NK-92 (cell line): Measurements from ENCODE around the gene NIT1.

ENCODE experiments used
- DNase-seq: peaks from one replicate; lab custom pipeline; 2025; ENCODE audit not compliant: unreplicated experiment; lab: John Stamatoyannopoulos, UW

Gene NIT1

GRCh38 chr1:161083748-161084596, 33.9 kb upstream of the NIT1 start:
- DNase-seq, result no peak

DNA sequence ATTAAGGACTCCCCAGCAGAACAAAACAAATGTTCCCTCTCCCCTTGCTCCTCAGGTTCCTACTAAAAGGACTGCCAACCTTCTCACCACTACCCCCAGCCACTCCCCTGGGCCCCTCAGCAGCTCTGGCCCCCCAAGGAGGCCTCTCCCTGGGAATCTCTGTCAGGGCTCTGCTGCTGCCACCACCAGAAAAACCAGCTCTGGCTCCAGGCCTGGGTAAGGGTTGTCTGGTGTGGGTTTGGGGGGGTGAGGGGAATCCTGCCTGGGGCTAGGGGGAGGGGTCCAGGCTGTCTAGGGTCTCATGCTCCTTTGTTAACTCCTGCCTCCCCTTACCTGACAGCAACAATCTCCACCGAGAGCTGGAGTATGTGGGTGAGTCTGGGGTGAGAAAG, 33.3 kb upstream of the NIT1 start:
- no peak for DNase-seq

- DNase-seq, result no peak
These were observed 32.7 kb upstream of the NIT1 start for GRCh38 chr1:161085165-161085564.

- DNase-seq, result no peak
These were observed 31.4 kb upstream of the NIT1 start for GRCh38 chr1:161086457-161086856.

DNA sequence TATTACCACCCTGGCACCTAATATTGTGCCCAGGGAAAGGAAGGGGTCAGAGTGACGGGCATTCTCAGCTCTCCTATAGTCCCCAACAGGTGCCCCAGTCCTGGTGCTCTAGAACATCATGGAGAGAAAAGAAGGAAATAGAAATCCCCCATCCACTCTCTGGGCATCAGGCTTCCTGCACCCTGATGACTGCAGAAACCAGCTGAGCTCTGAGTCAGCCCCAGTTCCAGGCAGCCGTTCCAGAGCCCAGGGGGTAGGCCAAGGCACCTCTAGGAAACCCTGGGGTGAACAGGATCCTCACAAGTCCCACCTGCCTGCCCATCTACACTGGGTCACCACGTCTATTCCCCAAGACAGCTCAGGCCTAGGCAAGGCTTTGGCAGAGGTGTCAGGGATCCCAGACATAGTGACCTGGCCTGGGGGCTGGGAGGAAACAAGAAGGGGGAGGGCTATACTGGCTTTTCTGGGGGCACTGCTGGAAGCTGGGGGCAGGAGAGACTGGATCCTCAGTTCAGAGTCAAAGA, 29.3 kb upstream of the NIT1 start:
- DNase-seq, result no peak

- no peak for DNase-seq
These were observed 28.5 kb upstream of the NIT1 start, which contains the start of gene NECTIN4 for GRCh38 chr1:161089251-161089924. TSS of gene NECTIN4 (minus strand) at chr1:161089558. CDS start at chr1:161089296, 262 bp downstream.

- DNase-seq, result no peak
These were observed 28.0 kb upstream of the NIT1 start for GRCh38 chr1:161089938-161090337.

DNA sequence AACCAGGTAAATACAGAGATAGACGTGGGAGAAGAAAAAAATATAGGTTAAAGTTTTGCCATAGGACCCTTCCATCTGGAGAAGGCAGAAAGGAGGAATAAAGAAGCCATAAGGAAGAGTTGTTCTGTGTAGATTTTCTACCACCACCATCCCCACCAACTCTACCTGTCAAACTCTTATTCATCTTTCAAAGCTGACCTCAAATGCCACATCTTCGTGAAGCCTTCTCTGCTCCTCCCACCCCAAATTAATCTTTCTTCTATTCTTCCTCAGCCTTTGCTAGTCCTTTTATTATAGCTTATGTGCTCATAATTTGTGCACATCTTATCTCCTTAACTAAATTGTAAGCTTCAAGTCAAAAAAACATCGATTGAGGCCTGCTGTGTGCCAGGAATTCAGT, 27.3 kb upstream of the NIT1 start:
- no peak for DNase-seq

DNA sequence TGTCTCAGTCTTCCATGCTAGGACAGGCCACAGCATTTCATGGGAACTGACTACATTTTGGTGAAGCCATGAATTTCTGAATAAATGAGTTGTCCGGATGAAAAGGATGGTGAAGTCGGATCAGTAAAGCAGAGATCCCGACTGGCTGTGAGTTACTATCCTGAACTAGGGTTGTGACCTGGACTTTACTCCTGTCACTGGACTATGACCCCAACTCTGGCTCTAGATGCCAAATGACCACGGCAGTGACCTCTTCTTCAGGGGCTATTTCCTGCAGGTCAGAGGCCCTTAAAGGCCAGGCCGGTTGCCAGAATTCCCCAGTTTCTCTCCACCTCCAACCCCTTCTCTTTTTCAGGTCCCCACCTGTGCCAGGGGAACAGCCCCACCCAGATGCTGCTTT, 26.8 kb upstream of the NIT1 start:
- DNase-seq, result no peak

- DNase-seq, result no peak
These were observed 26.0 kb upstream of the NIT1 start for GRCh38 chr1:161091796-161092507.

DNA sequence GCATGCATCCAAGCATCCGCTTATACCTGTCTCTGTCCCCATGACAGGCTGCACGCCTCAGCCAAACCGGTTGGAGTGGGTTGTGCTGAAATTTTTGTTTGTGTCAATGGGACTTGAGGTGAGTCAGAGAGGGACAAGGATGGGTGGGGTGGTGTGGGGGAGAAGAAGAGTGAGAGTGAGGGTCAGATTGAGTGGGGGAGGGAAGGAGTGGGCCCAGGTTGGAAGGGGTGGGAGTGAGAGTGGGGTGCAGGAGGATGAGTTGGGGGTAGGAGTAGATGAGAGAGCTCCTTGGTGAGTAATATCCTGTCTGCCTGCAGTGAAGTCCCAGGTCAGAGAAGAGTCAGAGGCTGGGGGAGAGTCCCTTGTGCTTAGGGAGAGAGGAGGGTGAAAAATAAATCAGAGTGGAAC, 25.3 kb upstream of the NIT1 start:
- DNase-seq, result no peak

DNA sequence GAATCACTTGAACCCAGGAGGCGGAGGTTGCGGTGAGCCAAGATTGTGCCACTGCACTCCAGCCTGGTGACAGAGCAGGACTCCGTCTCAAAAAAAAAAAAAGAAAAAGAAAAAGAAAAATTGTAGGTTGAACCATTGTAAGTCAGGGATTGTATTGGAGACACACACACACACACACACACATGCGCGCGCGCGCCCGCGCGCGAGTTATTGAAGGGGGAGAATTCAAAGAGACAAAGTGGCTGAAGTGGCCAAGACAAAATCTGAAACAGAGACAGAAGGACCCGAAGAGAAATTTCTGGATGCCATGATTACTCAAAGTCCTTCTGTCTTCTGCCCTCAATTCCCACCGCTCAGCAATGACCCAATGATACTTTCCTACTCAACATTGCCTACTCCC, 23.4 kb upstream of the NIT1 start:
- DNase-seq, result no peak

- no peak for DNase-seq
These were observed 22.7 kb upstream of the NIT1 start for GRCh38 chr1:161095230-161095629.

DNA sequence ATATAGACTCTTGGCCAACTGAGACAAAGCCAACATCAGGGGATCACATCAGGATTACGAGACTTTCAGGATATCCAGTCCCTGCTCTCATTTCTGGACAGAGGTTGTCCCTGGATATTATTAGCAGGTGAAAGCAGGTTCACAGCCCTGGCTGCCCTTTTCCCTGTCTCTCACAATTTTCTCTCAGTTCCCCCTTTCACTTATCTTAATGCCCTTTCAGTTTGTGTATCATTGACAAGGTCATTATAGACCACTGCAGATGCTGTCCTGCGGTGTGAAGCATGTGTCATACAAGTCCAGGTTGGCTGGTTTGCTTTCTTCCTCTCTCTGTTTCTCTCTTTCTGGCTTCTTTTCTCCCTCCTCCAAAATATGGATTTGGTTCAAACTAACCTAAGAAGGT, 21.9 kb upstream of the NIT1 start:
- no peak for DNase-seq

DNA sequence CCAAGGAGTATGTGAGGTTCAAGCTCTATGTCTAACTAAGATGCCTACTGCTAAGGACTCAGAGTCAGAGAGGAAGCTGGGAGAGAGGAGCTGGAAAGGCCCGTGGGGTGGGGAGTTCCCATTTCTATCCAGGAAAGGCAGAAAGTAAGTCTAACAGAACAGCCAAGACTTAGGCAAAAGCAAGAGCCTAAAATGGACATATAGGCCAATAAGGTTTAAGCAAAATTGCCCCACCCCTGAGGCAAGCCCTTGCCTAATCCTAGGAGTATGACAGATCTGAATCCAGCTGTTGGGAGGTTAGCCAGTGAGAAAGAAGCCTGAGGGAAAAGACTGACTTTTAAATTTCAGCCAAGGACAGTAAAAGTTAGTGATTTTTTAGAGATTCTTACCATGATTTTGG, 21.4 kb upstream of the NIT1 start:
- no peak for DNase-seq

DNA sequence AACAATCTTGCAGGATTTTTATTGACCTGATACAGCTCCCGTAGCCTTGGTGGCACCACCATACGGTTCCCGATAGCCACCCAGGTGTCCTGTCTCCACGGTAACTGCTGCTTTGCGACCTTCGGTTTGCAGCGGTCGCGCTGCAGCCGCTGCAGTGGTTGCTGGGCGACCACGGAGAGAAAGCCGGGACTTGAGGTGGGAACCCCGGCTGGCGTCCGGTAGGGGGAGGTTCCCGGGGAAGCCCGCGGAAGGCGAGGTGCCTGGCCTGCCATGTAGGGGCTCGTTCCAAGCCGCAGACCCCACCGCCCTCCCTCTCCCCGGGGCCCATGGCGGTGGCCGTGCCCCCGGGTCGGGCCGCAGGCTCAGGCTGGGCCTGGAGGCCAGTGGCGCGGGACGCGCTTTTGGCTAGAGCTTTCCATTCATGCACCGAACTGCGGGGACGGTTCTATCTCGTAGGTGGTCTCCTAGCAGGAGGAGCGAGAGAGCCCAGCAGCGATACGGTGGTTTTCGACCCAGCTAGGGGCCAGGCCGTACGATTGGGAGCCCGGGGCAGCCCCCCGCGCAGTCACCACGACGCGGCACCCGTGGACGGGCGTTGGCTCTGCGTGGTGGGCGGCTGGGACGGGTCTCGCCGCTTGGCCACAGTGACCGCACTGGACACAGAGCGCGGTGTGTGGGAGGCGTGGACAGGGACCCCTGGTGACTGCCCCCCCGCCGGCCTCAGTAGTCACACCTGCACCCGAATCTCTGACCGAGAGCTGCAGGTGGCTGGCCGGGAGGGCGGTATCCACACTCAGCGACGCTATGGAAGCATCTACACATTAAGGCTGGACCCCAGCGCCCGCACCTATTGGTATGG, 19.5 kb upstream of the NIT1 start, which contains the start of gene KLHDC9:
Gene KLHDC9, plus strand, starts transcription at position 152 of the 859 bp plus-strand sequence. Its CDS starts 175 bp downstream, at position 327.
- DNase-seq, result no peak

DNA sequence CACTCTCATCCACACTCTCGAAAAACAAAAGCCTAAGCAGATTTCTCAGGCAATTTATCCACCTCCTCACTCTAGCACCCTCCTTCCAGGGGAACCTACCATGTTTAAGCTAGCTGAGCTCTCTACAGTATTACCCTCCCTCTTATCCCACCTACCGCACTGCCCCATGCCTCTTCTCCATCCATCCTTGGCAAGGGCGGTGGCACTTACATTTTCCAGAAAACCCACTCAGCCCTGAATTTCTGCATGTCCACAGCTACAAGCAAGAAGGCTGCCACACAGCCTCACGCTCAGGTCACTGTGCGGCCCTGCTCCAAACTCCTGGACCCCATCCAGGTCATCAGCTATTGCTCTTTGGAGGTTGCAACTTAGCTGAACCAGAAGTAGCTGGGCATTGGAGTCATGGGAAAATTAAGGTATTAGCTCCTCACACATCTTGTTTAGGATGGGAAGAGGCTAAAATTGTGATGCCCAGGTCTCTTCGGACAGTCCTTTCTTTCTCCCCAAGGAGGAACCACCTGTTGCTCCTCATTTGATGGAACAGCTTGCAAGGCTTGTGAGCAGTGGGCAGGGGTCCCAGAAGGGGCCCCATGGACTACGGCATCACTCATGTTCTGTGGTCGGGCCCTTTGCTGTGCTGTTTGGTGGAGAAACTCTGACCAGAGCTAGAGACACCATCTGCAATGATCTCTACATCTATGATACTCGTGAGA, 18.7 kb upstream of the NIT1 start:
- DNase-seq, result no peak

DNA sequence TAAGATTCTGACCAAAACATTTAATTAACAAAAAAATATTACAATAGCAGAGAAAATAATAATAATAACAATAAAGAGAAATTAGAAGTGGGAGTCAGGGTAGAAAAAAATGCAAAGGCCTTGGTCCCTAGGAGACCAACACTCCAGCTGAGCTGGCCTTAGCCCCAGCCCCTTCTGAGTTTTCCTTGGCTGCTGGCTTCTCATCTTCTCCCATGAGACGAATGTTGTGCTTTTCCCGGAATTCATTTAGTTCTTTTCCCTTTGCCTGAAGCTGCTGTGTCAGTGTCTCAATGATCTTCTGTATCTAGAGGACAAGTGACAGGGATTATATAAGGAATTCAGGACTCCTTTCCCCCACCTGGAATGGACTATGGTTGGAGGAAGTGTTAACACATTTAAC, 17.3 kb upstream of the NIT1 start:
- DNase-seq, result no peak

DNA sequence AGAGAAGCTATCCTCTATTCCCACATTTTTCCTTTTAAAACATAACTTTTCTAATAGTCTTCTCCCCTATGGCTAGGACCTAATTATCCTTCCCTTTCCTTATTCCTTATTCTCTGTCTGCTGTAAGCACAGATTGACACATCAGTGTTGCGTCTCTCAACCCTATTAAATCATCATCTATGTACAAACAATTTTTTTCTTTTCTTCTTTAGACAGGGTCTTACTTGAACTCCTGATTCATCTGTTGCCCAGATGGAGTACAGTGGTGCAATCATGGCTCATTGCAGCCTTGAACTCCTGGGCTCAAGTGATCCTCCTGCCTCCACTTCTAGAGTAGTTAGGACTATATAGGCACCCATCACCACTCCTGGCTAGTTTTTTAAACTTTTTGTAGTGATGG, 11.5 kb upstream of the NIT1 start:
- no peak for DNase-seq

DNA sequence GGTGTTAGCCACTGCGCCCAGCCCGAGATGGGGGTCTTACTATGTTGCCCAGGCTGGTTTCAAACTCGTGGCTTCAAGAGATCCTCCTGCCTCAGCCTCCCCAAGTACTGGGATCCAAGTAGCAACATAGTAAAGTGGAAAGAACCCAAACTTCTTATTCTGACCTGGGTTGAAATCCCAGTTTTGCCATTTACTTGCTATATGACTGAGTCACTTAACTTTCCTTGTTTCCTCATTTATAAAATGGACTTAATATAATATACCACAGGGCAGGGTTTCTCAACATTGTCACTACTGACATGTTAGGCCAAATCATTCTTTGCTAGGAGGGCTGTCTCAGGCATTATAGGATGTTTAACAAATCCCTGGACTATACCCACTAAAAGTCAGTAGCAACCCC, 6.8 kb upstream of the NIT1 start:
- no peak for DNase-seq
